Effector memory CD4-positive, alpha-beta T cell (primary cell): ENCODE data around the gene KIDINS220.

Experiments
- DNase-seq, 3 donors: peaks; one replicate each; pipeline ENCODE4 v3.0.0-alpha.2; 2020
- H3K27ac ChIP-seq: 2 replicates; pipeline ENCODE4 v1.7.0; 2013; ENCODE audit warnings: mild to moderate bottlenecking, low read length, moderate library complexity; ENCODE audit not compliant: insufficient read depth, poor library complexity, severe bottlenecking
- H3K27me3 ChIP-seq: replicated peaks from 2 replicates; pipeline ENCODE4 v1.7.0; 2013; ENCODE audit warnings: mild to moderate bottlenecking, low read length; ENCODE audit not compliant: insufficient read depth, control insufficient read depth, poor library complexity, severe bottlenecking
- H3K36me3 ChIP-seq: 2 replicates; pipeline ENCODE4 v1.7.0; 2013; ENCODE audit warnings: mild to moderate bottlenecking, low read length, moderate library complexity; ENCODE audit not compliant: control insufficient read depth, insufficient read depth
- H3K4me1 ChIP-seq: 2 replicates; pipeline ENCODE4 v1.7.0; 2013; ENCODE audit warnings: low read length, mild to moderate bottlenecking; ENCODE audit not compliant: control insufficient read depth, insufficient read depth, poor library complexity, severe bottlenecking
- H3K4me3 ChIP-seq: 2 replicates; pipeline ENCODE4 v1.7.0; 2013; ENCODE audit warnings: low read length, low read depth, mild to moderate bottlenecking; ENCODE audit not compliant: insufficient read depth, poor library complexity, severe bottlenecking
- H3K9me3 ChIP-seq: 2 replicates; pipeline ENCODE4 v1.7.0; 2013; ENCODE audit warnings: mild to moderate bottlenecking, low read length, moderate library complexity; ENCODE audit not compliant: control insufficient read depth

KIDINS220 gene

DNA sequence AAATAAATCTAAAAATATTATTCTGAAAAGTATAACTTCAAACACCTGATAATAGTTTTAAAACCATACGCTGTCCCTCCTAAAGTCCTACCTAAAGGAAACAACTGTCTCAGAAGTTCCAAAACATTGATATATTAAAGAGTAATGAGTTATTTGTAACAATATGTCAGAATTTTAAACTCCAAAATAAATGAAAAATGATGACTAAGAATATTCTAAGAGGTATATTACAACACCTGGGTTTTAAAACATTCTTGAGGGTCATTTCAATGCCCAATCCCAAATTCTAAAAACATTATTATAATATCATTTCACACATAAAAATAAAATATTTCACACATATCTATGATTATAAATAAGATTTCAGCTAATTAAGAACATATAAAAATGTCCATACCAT lies 20.2 kb downstream of the KIDINS220 start:
- no peaks in the 10 kb centered on the region for H3K4me1 ChIP-seq
- H3K36me3 ChIP-seq = peaks cover 49% of the 10 kb centered on the region
- no peak overlapping the region for H3K4me3 ChIP-seq
- no peaks in the 10 kb centered on the region for H3K27me3 ChIP-seq
- H3K9me3 ChIP-seq = no peaks in the 10 kb centered on the region
- no peak overlapping the region for H3K27ac ChIP-seq
- no peak for DNase-seq

DNA sequence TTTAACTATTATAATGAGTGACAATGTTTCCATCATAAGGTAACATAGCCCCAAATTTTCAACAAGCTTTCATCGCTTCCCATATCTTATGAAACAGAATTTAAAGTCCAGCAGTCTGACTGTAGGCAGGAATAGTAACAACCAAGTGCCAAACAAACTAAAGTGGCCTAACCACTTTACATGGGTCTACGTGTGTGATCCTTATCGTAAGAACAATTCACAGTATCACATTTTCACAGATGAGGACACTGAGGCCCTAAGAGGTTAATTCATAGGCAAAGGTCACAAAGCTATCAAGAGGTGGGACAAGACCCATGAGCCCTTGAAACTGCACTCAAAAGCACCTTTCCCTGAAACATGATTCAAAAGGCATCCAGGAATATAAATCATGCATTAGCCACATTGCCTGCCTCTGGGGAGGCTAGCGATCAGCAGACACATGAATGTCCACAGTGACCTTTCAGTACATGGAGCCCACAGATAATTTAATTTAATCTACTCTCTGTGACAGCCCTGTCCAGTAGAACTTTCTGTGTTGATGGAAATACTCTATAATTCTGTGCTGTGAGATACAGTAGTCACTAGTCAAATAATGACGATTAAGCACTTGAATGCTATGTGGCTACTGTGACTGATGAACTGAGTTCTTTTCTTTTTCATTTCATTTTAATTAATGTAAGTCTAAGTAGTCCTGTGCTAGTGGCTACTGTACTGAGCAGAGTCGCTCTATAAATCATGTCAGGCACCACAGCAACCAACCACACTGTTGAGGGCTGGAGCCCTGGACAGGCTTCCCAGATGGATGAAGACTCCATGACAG lies 30.3 kb downstream of the KIDINS220 start:
- Histone ChIP-seq H3K4me3 (no peak overlapping the region), H3K27ac (no peak overlapping the region), H3K27me3 (no peaks in the 10 kb centered on the region), H3K36me3 (peaks cover 65% of the 10 kb centered on the region), H3K9me3 (no peaks in the 10 kb centered on the region), H3K4me1 (no peaks in the 10 kb centered on the region)
- DNase-seq = no peak

- DNase-seq = no peak
- H3K27ac ChIP-seq = no peak overlapping the region
- H3K4me3 ChIP-seq = no peak overlapping the region
- H3K27me3 ChIP-seq = no peaks in the 10 kb centered on the region
- no peaks in the 10 kb centered on the region for H3K9me3 ChIP-seq
- no peaks in the 10 kb centered on the region for H3K4me1 ChIP-seq
- peaks cover 64% of the 10 kb centered on the region for H3K36me3 ChIP-seq
Observed at GRCh38 chr2:8805278-8806210, 31.9 kb downstream of the KIDINS220 start.

DNA sequence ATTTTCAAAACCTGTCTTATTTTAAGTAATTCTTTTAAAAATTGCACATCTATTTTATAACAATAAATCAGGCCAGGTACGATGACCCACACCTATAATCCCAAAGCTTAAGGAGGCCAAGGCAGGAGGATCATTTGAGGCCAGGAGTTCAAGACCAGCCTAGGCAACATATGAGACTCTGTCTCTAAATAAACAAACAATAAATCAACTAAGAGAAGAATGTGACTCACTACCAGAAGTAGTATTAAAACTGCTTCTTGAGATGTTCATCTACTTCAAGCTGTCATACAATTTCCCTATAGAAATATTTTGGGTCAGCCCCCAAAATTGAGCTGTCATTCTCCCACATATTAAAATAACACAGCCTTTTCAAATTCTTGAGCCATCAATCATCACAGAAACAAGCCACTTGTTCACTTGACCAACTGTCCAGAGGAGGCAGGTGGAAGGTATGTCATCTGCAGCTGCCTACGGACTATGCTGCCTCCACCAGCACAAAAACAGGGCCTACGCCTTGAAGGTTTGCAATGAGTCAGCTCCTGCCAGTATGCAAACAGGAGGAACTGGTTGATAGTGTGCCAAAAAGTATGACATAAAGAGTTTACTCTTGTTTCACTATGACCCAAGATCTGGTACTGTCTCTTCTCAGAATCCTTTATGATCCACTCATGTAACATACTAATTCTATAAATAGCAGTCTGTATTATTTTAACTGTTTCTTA lies 33.6 kb downstream of the KIDINS220 start:
- peaks cover 54% of the 10 kb centered on the region for H3K36me3 ChIP-seq
- no peaks in the 10 kb centered on the region for H3K27me3 ChIP-seq
- H3K27ac ChIP-seq = no peak overlapping the region
- H3K4me1 ChIP-seq = no peaks in the 10 kb centered on the region
- H3K4me3 ChIP-seq = no peak overlapping the region
- DNase-seq = no peak
- H3K9me3 ChIP-seq = no peaks in the 10 kb centered on the region

DNA sequence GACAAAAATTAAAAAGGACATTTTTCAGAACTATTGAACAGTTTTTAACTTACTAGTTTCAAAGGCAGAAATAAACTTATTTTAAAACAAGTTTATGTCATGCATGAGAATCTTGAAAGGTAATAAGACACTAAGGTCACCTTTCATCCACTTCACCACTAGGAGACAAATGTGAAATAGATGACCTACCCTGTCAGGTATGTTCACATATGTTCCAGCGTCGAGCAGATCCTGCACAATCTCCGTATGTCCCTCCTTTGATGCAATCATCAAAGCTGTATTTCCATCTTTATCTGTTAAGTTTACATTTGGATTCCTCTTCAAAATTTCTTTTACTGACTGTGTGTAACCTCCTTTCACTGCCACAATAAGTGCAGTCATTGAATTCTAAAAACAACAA lies 34.7 kb downstream of the KIDINS220 start:
- no peaks in the 10 kb centered on the region for H3K4me1 ChIP-seq
- no peaks in the 10 kb centered on the region for H3K9me3 ChIP-seq
- no peak overlapping the region for H3K4me3 ChIP-seq
- H3K27me3 ChIP-seq = no peaks in the 10 kb centered on the region
- no peak for DNase-seq
- peaks cover 48% of the 10 kb centered on the region for H3K36me3 ChIP-seq
- H3K27ac ChIP-seq = no peak overlapping the region

GRCh38 chr2:8800821-8801220 lies 36.6 kb downstream of the KIDINS220 start:
- no peak for DNase-seq
- H3K9me3 ChIP-seq = no peaks in the 10 kb centered on the region
- H3K27ac ChIP-seq = no peak overlapping the region
- H3K36me3 ChIP-seq = peaks cover 41% of the 10 kb centered on the region
- H3K4me3 ChIP-seq = no peak overlapping the region
- no peaks in the 10 kb centered on the region for H3K4me1 ChIP-seq
- no peaks in the 10 kb centered on the region for H3K27me3 ChIP-seq

DNA sequence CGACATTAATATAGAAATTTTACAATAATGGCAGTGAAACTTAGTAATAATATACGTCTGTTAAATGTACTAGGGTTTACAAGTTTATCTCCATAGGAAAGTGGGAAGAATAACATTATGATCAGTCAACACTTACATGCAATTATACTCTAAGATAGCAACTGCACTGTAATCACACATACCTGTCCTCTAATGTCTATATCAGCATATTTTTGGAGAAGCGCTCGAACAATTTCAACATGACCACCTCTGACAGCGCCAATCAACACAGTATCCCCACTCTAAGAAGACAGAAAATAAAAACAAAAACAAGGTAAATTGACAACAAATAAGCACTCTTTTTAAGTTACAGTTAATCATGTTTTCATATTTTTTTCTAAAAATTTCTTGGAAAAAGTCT lies 37.2 kb downstream of the KIDINS220 start:
- no peak overlapping the region for H3K27ac ChIP-seq
- H3K4me3 ChIP-seq = no peak overlapping the region
- H3K36me3 ChIP-seq = peaks cover 42% of the 10 kb centered on the region
- H3K9me3 ChIP-seq = no peaks in the 10 kb centered on the region
- DNase-seq = no peak
- H3K4me1 ChIP-seq = no peaks in the 10 kb centered on the region
- H3K27me3 ChIP-seq = no peaks in the 10 kb centered on the region

DNA sequence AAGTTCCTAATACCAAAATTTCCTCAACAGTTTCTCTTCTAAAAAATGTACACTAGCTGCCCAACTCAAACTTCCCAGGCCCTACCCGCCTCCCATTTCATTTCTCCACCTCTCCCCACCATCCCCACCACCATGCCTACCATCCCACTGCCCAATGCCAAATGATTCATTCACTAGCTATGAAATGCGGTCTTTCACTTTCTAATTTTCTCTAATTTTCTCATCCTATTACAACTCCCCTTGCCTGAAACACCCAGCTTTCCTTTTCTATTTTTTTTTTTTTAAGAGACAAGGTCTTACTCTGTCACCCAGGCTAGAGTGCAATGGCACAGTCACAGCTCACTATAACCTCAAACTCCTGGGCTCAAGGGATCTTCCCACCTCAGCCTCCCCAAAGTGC lies 38.4 kb downstream of the KIDINS220 start:
- H3K4me3 ChIP-seq = no peak overlapping the region
- DNase-seq = no peak
- H3K36me3 ChIP-seq = peaks cover 45% of the 10 kb centered on the region
- no peaks in the 10 kb centered on the region for H3K9me3 ChIP-seq
- H3K27me3 ChIP-seq = no peaks in the 10 kb centered on the region
- no peak overlapping the region for H3K27ac ChIP-seq
- no peaks in the 10 kb centered on the region for H3K4me1 ChIP-seq

GRCh38 chr2:8798393-8798792 lies 39.0 kb downstream of the KIDINS220 start:
- Histone ChIP-seq H3K4me3 (no peak overlapping the region), H3K27me3 (no peaks in the 10 kb centered on the region), H3K27ac (no peak overlapping the region), H3K4me1 (no peaks in the 10 kb centered on the region), H3K36me3 (peaks cover 42% of the 10 kb centered on the region), H3K9me3 (no peaks in the 10 kb centered on the region)
- no peak for DNase-seq
